Astrocyte (in vitro differentiated cells and primary cell): ENCODE data around the gene CD1D. TPM values are rescaled to one million over a fixed set of nuclear protein-coding genes. Genes with fewer than 3 reads are reported as not detected.
A peak's percentile ranks its signal among the peaks of the same experiment; 100 is the strongest.
"Not testable (repeated sequence)": the region's sequence is repeated elsewhere in the genome, so short reads cannot be mapped to it uniquely, and the experiment has no call there.

Experiments
- DNase-seq: peaks from one replicate; pipeline ENCODE4 v3.0.0-alpha.2; 2010; ENCODE audit warnings: low read depth
- FAIRE-seq: peaks from 2 replicates; lab custom pipeline; 2011; peaks lifted over from hg19 to GRCh38; lab: Jason Lieb, UNC
- H2AFZ ChIP-seq: 2 replicates; pipeline ENCODE4 v1.6.0; 2012; ENCODE audit warnings: low read depth, low read length, inconsistent platforms
- H3K27ac ChIP-seq: 2 replicates; pipeline ENCODE4 v1.5.1; 2011; ENCODE audit warnings: low read depth, low read length, inconsistent platforms
- H3K27me3 ChIP-seq: 2 replicates; pipeline ENCODE4 v1.6.0; 2011; ENCODE audit warnings: low read length, inconsistent platforms; ENCODE audit not compliant: insufficient read depth
- H3K36me3 ChIP-seq: 2 replicates; pipeline ENCODE4 v1.5.1; 2011; ENCODE audit warnings: low read length, inconsistent platforms; ENCODE audit not compliant: insufficient read depth
- H3K4me1 ChIP-seq: 2 replicates; pipeline ENCODE4 v1.5.1; 2011; ENCODE audit warnings: low read length, inconsistent platforms; ENCODE audit not compliant: insufficient read depth
- H3K4me2 ChIP-seq: 2 replicates; pipeline ENCODE4 v1.6.0; 2012; ENCODE audit warnings: low read length, inconsistent platforms
- H3K4me3 ChIP-seq: 2 replicates; pipeline ENCODE4 v1.5.1; 2011; ENCODE audit warnings: low read depth, mild to moderate bottlenecking, low read length, inconsistent platforms; ENCODE audit not compliant: insufficient read depth
- H3K79me2 ChIP-seq: 2 replicates; pipeline ENCODE4 v1.6.0; 2012; ENCODE audit warnings: mild to moderate bottlenecking, low read length, inconsistent platforms; ENCODE audit not compliant: insufficient read depth
- H3K9ac ChIP-seq: 2 replicates; pipeline ENCODE4 v1.6.0; 2012; ENCODE audit warnings: mild to moderate bottlenecking, low read length, inconsistent platforms
- H3K9me3 ChIP-seq: 2 replicates; pipeline ENCODE4 v1.5.1; 2012; ENCODE audit warnings: low read depth, mild to moderate bottlenecking, low read length, inconsistent platforms; ENCODE audit not compliant: insufficient read depth
- H4K20me1 ChIP-seq: 2 replicates; pipeline ENCODE4 v1.6.0; 2012; ENCODE audit warnings: low read length, inconsistent platforms; ENCODE audit not compliant: insufficient read depth
- H3K27ac Mint-ChIP-seq: one replicate; pipeline ENCODE4 v1.8.0; 2021; ENCODE audit warnings: mild to moderate bottlenecking, mixed read lengths; ENCODE audit not compliant: unreplicated experiment
- H3K27me3 Mint-ChIP-seq: one replicate; pipeline ENCODE4 v1.8.0; 2021; ENCODE audit warnings: low read depth, mixed read lengths; ENCODE audit not compliant: unreplicated experiment
- H3K36me3 Mint-ChIP-seq: one replicate; pipeline ENCODE4 v1.8.0; 2021; ENCODE audit warnings: low read depth, mixed read lengths; ENCODE audit not compliant: unreplicated experiment
- H3K4me1 Mint-ChIP-seq: one replicate; pipeline ENCODE4 v1.8.0; 2021; ENCODE audit warnings: low read depth, mixed read lengths; ENCODE audit not compliant: unreplicated experiment
- H3K4me3 Mint-ChIP-seq: one replicate; pipeline ENCODE4 v1.8.0; 2021; ENCODE audit warnings: mild to moderate bottlenecking, moderate library complexity, mixed read lengths; ENCODE audit not compliant: unreplicated experiment
- H3K9me3 Mint-ChIP-seq: one replicate; pipeline ENCODE4 v1.8.0; 2021; ENCODE audit warnings: mild to moderate bottlenecking, mixed read lengths; ENCODE audit not compliant: unreplicated experiment
- EZH2 ChIP-seq: IDR thresholded peaks from 2 replicates; pipeline ENCODE4 v1.6.1; 2012; ENCODE audit warnings: mild to moderate bottlenecking, low read length, inconsistent platforms; ENCODE audit not compliant: insufficient read depth
- total RNA-seq: library from RNA; stranded (reverse); gene quantifications from 2 replicates; pipeline ENCODE4 v1.2.1, GENCODE V29; 2021
- TF ChIP-seq, protein P1 (sequence below): IDR thresholded peaks from 2 replicates; pipeline ENCODE4 v1.5.1; 2011; ENCODE audit warnings: low read depth, mild to moderate bottlenecking, inconsistent platforms, low read length, moderate library complexity; ENCODE audit not compliant: insufficient read depth

Gene CD1D
- total RNA-seq, 1 donor from 2014 or later, result 0.18 TPM

DNA sequence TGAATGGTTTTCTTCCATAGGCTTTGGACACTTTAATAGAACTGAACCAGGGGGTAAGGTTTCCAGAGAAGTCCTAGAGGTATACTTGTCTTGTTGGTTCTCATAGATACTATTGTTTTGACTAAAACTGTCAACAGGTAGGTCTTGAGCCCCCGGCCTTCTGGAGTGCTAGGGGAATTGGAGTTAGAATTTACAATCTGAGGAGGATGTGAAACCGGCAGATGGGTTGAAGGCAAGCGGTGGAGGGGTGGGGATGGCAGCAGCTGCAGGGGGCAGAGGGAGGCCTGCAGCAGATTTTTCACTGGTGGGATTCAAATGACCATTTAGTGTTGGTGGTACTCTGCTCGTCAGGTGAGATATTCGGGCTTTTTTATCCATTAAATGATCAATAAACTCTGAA is 4.3 kb upstream of the CD1D start:
- no peak overlapping the region for H3K27ac ChIP-seq
- H4K20me1 ChIP-seq, result no peaks in the 10 kb centered on the region
- H3K4me1 ChIP-seq, result no peaks in the 10 kb centered on the region
- Mint-ChIP-seq H3K27ac (no peak overlapping the region), H3K36me3 (no peaks in the 10 kb centered on the region), H3K27me3 (peaks cover 50% of the 10 kb centered on the region), H3K4me1 (no peaks in the 10 kb centered on the region), H3K9me3 (no peaks in the 10 kb centered on the region), H3K4me3 (no peak overlapping the region)
- peaks cover 35% of the 10 kb centered on the region for H3K27me3 ChIP-seq
- H2AFZ ChIP-seq, result no peak overlapping the region
- DNase-seq, result no peak
- no peaks in the 10 kb centered on the region for H3K36me3 ChIP-seq
- no peak overlapping the region for H3K4me2 ChIP-seq
- H3K9ac ChIP-seq, result no peak overlapping the region
- no peaks in the 10 kb centered on the region for H3K9me3 ChIP-seq
- no peaks in the 10 kb centered on the region for H3K79me2 ChIP-seq
- TF ChIP-seq EZH2, result no peak
- TF ChIP-seq, protein P1, sequence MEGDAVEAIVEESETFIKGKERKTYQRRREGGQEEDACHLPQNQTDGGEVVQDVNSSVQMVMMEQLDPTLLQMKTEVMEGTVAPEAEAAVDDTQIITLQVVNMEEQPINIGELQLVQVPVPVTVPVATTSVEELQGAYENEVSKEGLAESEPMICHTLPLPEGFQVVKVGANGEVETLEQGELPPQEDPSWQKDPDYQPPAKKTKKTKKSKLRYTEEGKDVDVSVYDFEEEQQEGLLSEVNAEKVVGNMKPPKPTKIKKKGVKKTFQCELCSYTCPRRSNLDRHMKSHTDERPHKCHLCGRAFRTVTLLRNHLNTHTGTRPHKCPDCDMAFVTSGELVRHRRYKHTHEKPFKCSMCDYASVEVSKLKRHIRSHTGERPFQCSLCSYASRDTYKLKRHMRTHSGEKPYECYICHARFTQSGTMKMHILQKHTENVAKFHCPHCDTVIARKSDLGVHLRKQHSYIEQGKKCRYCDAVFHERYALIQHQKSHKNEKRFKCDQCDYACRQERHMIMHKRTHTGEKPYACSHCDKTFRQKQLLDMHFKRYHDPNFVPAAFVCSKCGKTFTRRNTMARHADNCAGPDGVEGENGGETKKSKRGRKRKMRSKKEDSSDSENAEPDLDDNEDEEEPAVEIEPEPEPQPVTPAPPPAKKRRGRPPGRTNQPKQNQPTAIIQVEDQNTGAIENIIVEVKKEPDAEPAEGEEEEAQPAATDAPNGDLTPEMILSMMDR, result no peak
- no peak for FAIRE-seq
- H3K4me3 ChIP-seq, result no peak overlapping the region

DNA sequence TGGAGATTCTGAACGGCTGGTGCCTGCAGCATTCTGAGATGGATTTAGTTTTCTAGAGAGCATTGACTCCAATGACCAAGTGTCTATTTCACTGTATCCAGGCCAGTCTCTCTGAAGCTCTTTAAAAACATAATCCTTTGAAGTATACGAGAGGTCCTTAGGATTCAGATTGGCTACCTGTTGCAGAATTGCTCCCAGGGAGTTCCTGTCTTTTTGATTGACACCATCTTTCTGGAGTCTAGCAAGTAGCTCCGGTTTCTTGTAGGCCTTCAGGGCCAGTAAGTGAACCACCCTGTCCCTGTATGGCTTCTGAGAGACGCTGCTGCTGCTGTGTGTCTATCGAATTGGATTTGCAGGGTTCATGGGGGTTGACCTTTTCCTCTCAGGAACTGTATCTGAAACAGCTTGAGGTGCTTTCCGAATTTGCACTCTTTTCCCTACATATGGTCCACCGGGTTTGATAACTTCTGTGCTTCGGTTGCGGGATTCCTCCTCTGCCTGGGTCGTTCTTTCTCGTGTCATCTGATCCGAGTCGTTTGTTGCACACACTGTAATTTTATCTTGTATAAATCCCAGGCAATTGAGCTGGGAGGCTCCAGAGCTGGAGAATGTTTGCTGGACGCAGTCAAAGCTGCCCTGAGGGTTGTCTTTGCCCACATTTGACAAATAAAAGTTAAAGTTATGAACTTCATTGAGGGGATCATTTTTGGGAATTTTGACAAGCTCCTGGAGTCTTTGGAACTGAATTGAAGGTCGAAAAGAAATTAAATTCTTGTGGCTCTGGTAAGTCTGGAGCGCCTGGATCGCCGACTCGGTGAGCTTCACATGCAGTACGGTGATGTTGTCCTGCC is 3.6 kb upstream of the CD1D start:
- Mint-ChIP-seq H3K27me3 (peaks cover 56% of the 10 kb centered on the region), H3K4me3 (peak overlapping the region; percentile 73)
- H3K27ac Mint-ChIP-seq, DNase-seq, H3K9me3 ChIP-seq, H3K4me1 ChIP-seq, H3K27ac ChIP-seq, H3K36me3 ChIP-seq, H3K9me3 Mint-ChIP-seq, H3K36me3 Mint-ChIP-seq, H4K20me1 ChIP-seq, H3K4me1 Mint-ChIP-seq, H3K79me2 ChIP-seq, H3K9ac ChIP-seq: not testable (repeated sequence)
- FAIRE-seq, result peak; percentile 23
- Histone ChIP-seq H3K4me3 (peak overlapping the region; percentile 47), H3K4me2 (peak overlapping the region; percentile 81), H3K27me3 (peaks cover 41% of the 10 kb centered on the region), H2AFZ (peak overlapping the region; percentile 38)

DNA sequence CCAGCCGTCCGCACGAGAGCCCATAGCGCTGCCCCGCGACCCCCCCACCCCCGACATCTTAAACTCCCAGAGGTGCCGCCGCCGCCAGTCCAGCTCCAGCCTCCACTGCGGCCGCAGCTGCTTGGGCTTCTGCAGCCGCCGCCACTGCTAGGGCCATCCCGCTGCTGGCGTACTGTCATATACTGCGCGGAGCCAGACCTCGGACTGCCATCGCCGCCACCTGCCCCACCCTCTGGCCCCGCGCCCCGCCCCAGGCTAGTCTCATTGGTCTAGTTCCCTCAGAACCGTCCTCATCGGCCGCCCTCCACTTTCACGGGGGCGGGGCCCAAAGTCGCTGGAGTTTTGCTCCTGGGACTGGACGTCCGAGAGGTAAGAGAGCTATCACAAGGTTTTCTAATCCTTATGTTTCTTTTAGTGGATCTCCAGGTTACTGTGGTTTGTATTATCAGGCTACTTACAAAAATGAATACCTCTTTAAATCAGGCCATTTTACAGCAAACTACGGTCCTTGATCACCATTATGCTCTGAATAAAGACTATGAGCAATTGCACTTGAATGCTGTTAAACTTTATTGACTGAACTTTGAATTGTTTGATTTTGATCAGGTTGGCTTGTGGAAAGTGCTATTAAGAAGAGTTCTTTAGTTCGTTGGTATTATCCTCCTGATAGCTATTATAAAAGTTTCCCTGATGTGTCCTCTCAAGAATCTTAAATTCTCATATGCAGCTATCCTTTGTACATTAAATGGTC is 2.8 kb upstream of the CD1D start:
- Histone ChIP-seq H3K36me3 (no peaks in the 10 kb centered on the region), H3K9ac (no peak overlapping the region), H3K79me2 (no peaks in the 10 kb centered on the region), H3K4me2 (peak overlapping the region; percentile 81), H3K27ac (no peak overlapping the region), H3K4me1 (no peaks in the 10 kb centered on the region), H3K4me3 (peak overlapping the region; percentile 47), H4K20me1 (no peaks in the 10 kb centered on the region), H3K9me3 (no peaks in the 10 kb centered on the region), H2AFZ (peak overlapping the region; percentile 38), H3K27me3 (peaks cover 48% of the 10 kb centered on the region)
- Mint-ChIP-seq H3K36me3 (no peaks in the 10 kb centered on the region), H3K4me1 (no peaks in the 10 kb centered on the region), H3K9me3 (no peaks in the 10 kb centered on the region), H3K4me3 (peak overlapping the region; percentile 73), H3K27me3 (peaks cover 63% of the 10 kb centered on the region), H3K27ac (no peak overlapping the region)
- FAIRE-seq (no peak), DNase-seq (peak; percentile 38)
- TF ChIP-seq, protein P1, result no peak
- TF ChIP-seq EZH2, result no peak
